Hindlimb muscle (tissue), 1 donor: Measurements from ENCODE around the gene ACSM4. TPM values are rescaled to one million over a fixed set of nuclear protein-coding genes. Genes with fewer than 3 reads are reported as not detected.
"Not testable (repeated sequence)": the region's sequence is repeated elsewhere in the genome, so short reads cannot be mapped to it uniquely, and the experiment has no call there.

Experiments used
- DNase-seq: peaks from one replicate; pipeline ENCODE4 v3.0.0-alpha.2; 2013
- polyA plus RNA-seq: library from polyadenylated mRNA; unstranded; fragments of 120-200 nt; gene quantifications from one replicate; pipeline ENCODE4 v1.2.1, GENCODE V29; 2013; ENCODE audit not compliant: insufficient read length

Gene ACSM4, protein sequence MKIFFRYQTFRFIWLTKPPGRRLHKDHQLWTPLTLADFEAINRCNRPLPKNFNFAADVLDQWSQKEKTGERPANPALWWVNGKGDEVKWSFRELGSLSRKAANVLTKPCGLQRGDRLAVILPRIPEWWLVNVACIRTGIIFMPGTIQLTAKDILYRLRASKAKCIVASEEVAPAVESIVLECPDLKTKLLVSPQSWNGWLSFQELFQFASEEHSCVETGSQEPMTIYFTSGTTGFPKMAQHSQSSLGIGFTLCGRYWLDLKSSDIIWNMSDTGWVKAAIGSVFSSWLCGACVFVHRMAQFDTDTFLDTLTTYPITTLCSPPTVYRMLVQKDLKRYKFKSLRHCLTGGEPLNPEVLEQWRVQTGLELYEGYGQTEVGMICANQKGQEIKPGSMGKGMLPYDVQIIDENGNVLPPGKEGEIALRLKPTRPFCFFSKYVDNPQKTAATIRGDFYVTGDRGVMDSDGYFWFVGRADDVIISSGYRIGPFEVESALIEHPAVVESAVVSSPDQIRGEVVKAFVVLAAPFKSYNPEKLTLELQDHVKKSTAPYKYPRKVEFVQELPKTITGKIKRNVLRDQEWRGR
- polyA plus RNA-seq: not detected

DNA sequence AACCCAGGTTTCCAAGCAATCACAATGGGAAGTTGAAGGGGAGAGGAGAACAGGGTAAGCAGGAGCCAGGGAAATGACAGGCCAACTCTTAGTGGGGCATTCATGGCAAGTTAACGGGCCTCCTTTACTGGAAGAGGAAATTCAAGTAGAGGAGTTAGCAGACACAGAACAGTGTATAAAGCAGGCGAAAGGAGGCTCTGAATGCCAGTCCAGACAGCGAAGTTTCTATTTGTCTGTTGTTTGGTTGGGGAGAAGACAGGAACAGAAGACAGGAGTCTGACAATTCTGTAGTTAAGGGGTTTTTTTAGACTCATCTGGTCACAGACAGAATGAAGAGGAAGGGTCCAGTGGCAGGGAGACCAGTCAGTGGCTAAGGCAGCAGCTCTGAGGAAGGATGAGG is at the start of gene ACSM4:
Gene ACSM4, plus strand, starts transcription at position 301 of the 400 bp plus-strand sequence. CDS start 260 bp downstream, outside the sequence.
- no peak for DNase-seq

DNA sequence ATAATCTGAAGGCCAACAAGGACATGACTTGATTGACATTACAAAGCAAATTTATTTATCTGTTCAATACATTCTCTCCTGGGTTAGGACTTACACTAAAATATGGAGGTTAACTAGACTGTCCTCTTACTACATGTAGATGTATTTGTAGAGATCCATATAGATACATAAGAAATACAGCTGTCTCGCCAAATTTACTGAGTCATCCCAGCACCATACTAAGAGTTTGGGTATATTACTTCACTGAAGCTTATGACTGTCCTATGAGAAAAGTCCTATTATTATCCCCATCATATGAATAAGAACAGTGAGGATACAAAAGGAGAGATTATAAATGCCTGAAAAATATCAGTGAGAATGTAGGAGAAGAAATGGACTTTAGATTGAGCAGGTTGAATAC is 44.8 kb upstream of the ACSM4 start:
- DNase-seq: no peak

DNA sequence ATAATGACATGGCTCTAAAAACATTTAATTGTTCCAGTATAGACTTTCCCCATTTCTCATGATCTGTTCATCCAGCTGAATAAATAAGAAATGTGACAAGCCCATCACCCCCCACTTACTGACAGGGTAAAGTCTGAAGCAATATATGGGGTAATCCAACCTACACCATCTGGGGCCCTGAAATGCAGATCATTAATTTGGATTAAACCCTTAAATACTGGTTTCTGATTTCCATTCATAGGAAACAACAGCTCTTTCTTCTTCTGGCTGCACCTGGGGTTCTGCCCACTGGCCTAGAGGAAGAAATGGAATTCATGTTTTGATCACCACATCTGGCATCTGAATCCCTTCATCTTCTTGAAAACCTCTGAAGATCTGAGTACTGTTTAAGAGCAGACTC is 39.3 kb upstream of the ACSM4 start:
- no peak for DNase-seq

DNA sequence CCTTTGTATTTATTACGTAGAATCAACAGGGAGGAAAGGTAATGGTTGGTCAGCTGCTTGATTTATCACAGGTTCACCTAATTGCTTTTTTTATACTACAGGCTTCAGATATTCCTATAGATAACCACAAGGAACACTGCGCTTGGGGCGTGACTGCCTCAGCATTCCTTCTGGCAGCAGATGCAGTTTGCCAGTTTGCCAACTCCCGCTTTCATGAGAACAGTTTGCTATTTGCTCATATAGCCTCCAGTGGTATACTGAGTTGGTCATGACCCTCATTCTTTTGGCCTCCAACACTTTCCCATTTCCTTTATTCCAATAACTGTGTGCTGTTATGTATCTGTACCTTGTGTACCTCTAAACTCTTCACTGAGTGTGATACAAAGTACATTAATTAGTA is 38.6 kb upstream of the ACSM4 start:
- DNase-seq: no peak

DNA sequence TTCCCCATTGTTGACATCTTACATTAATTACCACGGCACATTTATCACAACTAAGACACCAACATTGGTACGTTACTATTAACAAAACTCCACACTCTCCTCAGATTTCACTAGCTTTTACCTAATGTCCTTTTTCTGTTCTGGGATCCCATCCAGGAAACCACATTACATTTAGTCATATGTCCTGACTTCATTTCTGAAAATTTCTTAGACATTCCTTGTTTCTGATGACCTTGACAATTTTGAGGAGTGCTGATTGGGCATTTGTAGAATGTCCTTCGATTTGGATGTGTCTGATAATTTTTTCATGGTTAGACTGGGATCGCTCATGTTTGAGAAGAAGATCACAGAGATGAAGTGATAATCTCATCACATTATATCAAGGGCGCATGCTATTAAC is 34.6 kb upstream of the ACSM4 start:
- no peak for DNase-seq

DNA sequence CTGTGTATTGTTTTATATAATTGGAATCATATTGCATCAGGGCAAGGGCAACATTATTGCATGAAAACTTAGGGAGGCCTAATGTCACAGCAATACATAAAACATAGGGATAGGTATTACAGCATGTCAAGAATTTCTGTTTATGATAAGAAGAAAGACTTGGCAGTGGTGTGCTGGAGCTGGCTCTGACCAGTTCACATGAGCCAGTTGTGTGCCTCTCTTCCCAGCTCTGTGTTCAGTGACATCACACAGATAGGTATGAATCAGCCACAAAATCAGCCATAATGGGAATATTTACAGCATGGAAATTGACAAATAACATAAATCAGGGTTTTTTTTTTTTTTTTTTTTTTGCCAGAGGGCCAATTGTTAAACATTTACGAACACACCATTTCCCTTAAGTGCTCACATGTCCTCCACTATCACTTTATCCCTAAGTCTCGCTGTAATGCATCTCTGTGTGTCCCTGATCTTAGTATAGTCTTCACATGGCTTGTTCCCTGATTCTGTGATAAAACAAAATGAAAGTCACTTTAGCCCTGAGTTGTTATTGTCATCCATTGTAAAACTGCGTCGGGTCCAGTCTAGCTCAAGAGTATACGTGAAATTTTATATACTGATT is 31.9 kb upstream of the ACSM4 start:
- no peak for DNase-seq

DNA sequence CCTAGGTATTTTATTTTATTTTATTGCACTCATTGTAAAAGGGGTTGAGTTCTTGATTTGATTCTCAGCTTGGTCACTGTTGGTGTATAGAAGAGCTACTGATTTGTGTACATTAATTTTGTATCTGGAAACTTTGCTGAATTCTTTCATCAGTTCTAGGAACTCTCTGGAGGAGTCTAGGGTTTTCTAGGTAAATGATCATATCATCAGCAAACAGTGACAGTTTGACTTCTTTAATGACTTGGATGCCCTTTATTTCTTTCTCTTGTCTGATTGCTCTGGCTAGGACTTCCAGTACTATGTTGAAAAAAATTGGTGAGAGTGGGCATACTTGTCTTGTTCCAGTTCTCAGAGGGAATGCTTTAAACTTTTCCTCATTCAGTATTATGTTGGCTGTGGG is 28.4 kb upstream of the ACSM4 start:
- not testable (repeated sequence) for DNase-seq

DNA sequence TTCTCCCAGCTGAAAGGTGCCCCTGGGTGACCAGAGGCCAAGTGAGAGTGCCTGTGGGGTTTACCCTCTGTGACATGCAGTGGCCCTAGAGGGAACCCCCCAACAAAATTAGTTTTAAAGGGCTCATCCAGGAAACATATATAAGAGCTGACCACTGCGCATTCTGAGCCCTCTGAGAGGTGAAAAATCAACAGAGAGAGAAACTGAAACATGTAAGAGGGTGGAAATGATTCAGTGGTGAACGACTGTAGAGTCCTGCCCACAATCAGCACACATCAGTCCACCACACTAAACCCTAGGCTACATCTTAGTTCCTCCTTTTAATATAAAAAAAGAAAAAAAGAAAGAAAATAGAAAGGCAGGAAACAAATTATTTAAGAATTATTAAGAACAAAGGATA is 21.0 kb upstream of the ACSM4 start:
- DNase-seq: no peak

DNA sequence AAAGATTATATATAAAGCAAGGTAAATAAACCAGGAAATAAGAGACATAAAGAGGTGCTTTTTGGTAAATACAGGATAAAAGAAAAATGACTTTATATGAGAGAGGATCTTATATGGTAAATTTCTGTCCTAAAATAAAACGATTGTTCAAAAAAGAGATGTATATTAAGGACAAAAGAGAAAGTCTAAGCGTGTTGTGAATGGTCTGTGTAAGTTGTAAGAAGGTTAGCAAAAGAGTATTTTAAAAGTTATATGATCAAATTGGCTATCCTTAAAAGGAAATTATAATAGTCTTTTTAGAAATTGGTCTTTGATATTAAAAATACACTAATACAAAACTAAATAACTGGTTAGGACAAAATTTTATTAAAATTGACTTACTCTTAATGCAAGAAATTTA is 14.1 kb upstream of the ACSM4 start:
- DNase-seq: no peak

DNA sequence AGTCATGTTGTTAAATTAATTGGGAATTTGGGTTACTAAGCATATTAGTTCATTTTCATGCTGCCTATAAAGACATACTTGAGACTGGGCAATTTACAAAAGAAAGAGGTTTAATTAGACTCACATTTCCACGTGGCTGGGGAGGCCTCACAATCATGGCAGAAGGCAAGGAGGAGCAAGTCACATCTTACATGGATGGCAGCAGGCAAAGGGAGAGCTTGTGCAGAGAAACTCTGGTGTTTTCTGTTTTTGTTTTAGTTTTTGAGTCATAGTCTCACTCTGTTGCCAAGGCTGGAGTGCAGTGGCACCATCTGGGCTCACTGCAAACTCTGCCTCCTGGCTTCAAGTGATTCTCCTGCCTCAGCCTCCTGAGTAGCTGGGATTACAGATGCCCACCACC is 13.3 kb upstream of the ACSM4 start:
- DNase-seq: not testable (repeated sequence)

DNA sequence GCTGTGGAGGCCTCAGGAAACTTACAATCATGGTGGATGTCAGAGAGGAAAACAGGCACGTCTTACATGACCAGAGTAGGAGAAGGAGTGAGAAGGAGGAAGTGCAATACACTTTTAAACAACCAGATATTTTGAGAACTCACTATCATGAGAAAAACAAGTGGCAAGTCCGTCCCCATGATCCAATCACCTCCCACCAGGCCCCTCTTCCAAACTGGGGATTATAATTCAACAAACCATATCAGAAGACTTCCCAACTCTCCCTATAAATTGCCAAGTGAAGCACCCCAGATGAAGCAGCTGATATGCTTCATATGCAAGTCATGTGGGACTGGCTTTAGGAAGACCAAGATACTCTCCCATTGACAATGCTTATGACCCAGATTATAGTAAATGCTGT is 11.6 kb upstream of the ACSM4 start:
- DNase-seq: no peak

DNA sequence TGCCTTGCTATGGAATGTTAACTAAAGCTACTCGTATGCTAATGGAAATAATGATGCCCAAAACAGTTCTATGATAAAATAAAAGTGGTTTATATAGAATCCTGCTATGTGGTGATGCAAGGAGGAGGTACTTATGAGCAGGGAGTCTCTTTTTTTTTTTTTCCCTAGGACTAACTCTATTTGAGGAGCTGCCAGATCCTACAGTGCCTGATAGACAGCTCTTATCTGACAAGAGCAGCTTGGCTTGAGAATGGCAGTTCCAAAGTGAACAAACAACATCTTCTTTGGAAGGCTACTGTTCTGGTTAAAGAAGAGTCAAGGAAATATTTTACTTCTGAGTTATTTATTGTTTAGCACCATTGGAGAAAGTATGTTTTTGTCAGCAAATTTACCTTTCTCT is 10.2 kb upstream of the ACSM4 start:
- DNase-seq: no peak

DNA sequence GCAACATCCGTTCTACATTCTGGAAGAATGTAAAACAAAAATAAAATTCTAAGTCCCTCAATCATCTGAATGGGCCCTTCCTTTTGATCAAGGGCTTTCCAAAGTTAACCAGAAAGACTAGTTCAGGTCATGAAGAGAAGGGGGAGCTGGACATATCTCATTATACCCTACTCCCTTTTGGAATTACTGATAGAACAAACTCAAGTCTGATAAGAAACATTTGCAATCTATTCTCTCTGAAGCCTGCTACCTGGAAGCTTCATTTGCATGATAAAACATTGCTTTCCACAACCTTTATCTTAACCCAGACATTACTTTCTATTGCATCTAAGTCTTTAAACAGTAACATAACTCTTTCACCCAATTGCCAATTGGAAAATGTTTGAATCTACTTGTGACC is 8.3 kb upstream of the ACSM4 start:
- no peak for DNase-seq

DNA sequence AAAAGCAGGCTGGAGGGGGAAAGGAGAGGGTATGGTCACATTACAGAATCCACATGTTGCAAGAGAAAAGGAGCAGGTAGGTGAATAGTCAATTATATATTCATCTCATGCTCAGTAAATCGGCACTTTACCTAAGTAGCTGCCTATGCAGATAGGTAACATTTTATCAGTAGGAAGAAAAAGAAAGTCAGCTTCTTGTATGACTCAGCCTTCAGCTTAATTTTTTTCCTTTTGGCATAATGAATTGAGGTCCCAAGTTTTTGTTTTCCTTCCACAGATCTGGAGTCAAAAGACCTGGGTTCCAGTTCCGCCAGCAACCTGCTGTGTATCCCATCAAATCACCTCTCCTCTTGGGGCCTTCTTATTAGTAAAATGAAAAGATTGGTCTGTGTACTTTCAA is 6.0 kb upstream of the ACSM4 start:
- DNase-seq: no peak

DNA sequence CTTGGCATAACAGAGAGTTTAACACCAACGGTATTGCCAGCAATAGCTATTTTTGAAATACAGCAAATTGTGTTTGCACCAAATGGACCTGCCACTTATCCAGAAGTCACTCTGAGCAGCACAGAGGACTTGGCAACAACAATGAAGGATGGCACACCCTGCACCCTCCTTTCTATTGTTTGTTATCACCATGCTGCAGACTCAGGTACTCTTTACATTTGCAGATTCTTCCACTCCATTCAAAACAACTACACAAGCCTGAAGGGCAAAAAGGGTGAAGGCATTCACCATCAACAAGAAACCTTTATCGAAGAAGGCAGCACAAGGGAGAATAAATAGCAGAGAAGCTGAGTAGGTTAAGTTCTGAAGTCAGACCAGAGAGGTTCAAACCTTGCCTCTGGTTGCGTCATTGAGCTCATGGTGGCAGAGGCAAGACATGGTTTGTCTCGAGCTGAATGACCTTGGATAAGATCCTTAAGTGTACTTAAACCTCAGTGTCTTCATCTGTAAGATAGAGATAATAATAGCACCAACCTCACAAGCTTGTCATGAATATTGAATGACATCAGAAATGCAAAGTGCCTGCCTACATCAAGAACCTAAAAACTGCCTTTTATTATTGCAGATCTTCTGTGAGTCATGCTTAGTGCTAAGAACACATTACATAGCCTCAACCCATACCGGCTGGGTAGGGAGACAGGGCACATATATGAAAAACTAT is 1.4 kb upstream of the ACSM4 start:
- DNase-seq: no peak

DNA sequence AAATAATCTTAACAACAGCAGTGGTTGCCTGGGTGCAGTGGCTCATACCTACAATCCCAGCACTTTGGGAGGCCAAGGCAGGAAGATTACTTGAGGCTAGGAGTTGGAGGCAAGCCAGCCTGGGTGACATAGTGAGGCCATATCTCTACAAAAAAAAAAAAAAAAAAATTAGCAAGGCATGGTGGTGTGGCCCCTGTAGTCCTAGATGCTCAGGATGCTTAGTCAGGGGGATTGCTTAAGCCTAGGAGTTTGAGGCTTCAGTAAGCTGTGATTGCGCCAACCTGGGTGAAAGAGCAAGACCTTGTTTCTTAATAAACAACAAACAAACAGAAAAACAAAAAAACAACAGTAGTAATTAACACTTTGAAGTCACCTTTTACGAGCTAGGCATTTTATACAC is 642 bp upstream of the ACSM4 start:
- DNase-seq: no peak

DNA sequence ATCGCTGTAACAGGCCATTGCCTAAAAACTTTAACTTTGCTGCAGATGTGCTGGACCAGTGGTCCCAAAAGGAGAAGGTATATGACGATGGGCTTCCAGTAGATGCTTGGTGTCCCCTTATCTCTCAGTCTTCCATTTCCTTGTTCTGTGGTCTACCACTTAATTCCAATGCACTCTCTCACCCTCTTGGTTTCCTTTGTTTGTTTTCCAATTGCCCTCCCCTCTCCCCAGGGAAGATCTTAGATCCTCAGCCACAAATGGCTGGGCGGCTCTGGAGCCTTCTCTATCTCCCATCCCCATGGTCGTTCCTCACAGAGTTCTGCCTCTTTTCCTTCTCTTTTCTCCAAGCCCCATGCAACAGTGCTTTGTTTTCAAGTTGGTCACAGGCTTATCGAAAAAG is 584 bp downstream of the ACSM4 start:
- DNase-seq: no peak

DNA sequence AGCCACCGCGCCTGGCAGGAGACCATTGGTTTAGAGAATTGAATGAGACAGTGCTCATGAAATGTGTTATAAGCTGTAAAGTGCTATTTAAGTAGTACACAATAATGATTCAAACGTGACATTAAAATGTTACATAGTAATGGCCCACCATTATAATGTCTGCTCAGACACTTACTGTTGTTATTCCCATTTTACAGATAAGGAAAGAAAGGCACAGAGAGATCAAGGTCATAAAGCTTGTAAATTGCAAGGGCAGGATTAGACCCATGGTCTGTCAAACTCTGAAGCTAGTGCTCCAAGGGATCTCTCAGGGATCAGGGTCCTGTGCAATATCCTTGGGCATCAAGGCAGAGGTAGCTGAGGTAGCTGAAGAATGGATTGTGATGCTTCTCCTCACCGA is 6.2 kb downstream of the ACSM4 start:
- DNase-seq: no peak

DNA sequence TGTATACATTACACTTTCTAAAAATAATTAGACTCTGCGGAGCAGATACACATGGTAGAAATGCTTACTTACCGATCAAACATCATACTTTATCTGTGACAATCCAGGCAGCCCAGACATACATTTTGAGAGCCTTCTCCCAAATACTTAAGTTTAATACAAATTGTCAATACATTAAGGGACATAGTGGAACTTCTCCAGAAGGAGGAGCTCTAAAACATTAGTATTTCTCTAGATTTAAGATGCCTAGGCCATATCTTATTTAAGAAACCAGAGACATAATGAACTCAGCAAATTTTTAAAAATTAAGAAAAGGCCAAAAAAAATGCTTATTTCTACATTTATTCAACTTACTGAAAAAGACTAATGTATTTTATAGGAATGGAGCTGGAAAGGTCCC is 16.1 kb downstream of the ACSM4 start:
- no peak for DNase-seq

DNA sequence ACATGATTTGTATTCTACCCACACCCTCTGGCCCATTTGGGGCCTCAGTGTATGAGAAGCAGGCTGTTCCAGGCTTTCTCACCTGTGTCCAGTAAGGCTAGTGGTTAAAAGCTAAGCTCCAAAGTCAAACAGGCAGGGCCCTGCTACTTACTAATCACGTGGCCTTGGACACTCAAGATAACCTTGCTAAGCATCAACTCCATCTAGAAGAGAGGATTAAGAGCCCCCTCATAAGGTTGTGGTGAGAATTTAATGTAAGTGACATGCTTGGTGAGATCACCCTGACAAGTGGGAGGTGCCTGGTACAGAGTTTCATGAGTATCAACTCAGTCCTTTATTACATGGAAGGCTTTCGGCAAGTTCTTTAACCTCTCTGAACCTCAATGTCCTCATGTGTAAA is 17.8 kb downstream of the ACSM4 start:
- DNase-seq: no peak

DNA sequence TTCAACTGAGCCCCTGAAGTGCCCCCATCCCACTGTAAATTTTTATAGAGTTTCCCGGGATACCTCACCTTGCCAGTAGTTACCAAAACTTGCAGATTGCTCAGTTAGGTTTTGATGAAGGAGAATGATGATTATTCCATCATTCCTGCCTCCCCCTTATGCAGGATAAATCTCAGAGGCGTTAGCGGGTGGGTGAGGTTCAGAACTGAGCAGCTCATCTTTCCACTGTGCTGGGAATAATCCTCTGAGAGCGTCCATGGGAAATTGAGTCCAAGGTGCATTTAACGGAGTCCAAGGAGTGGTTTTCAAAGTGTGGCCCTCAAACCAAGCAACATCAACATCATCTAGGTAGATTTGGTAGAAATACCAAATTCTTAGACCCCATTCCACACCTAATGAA is 18.7 kb downstream of the ACSM4 start:
- DNase-seq: no peak

DNA sequence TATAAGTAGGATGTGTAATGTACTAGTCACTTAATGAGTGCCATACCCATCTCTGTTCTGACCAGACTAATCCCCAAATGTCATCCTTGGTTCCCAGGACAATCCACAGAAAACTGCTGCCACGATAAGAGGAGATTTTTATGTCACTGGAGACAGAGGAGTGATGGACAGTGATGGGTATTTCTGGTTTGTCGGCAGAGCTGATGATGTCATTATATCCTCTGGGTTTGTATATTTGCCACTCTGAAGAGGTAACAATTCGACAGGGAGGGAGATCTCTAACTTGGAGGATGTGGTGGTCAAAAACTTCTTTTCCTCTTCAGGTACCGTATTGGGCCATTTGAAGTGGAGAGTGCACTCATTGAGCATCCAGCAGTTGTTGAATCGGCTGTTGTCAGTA is 20.3 kb downstream of the ACSM4 start:
- DNase-seq: no peak

DNA sequence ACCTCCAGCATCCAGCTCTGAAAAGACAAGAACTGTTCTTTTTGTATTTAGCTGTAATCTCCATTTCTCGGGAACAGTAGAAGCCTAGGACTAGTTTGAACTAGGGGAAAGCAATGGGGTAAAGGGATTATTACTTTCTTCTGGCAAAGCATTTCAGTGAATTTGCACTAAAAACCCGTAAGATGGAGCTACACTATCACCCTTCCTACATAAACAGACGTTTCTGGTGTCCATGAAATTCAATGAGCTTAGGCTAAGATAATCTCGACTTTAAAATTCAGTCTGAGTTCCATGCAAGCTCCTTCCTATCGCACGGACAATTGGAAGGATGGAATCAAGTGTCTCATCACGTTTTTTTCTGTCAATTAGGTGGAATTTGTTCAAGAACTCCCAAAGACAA is 24.0 kb downstream of the ACSM4 start:
- no peak for DNase-seq
